OCI-LY1 (cell line): ENCODE results near the gene RUNX1.

Source experiments
- H2AFZ ChIP-seq: fragments of 200-600 bp; sonication (generic), shearing (Covaris generic); 2 replicates; pipeline ENCODE4 v1.6.0; 2014; ENCODE audit warnings: antibody characterized with exemption, mild to moderate bottlenecking, low read length
- H3F3A ChIP-seq: fragments of 200-600 bp; sonication (generic), shearing (Covaris generic); 2 replicates; pipeline ENCODE4 v1.6.0; 2014; ENCODE audit warnings: mild to moderate bottlenecking, antibody characterized with exemption, low read length, moderate library complexity; ENCODE audit not compliant: insufficient read depth
- H3K27ac ChIP-seq: fragments of 200-600 bp; sonication (generic); 2 replicates; pipeline ENCODE4 v1.5.1; 2014; ENCODE audit warnings: low read length, mixed run types, mild to moderate bottlenecking, low read depth; ENCODE audit not compliant: poor library complexity, severe bottlenecking
- H3K27me3 ChIP-seq: fragments of 200-600 bp; sonication (generic); 2 replicates; pipeline ENCODE4 v1.6.0; 2014; ENCODE audit warnings: antibody characterized with exemption, mild to moderate bottlenecking, low read length, moderate library complexity; ENCODE audit not compliant: insufficient read depth
- H3K36me3 ChIP-seq: fragments of 200-600 bp; sonication (generic); 2 replicates; pipeline ENCODE4 v1.6.1; 2014; ENCODE audit warnings: mild to moderate bottlenecking, antibody characterized with exemption, low read length, moderate library complexity, mixed read lengths; ENCODE audit not compliant: insufficient read depth
- H3K4me1 ChIP-seq: fragments of 200-600 bp; sonication (generic); 2 replicates; pipeline ENCODE4 v1.5.1; 2014; ENCODE audit warnings: mild to moderate bottlenecking, low read length, moderate library complexity; ENCODE audit not compliant: insufficient read depth, severe bottlenecking
- H3K4me2 ChIP-seq: fragments of 200-600 bp; sonication (generic), shearing (Covaris generic); 2 replicates; pipeline ENCODE4 v1.6.1; 2014; ENCODE audit warnings: low read length
- H3K4me3 ChIP-seq: fragments of 200-600 bp; sonication (generic); 2 replicates; pipeline ENCODE4 v1.5.1; 2014; ENCODE audit warnings: low read length, low read depth, mild to moderate bottlenecking, mixed read lengths; ENCODE audit not compliant: poor library complexity, severe bottlenecking
- H3K79me2 ChIP-seq: fragments of 200-600 bp; shearing (Covaris generic); 2 replicates; pipeline ENCODE4 v1.6.1; 2016; ENCODE audit warnings: mixed run types, low read length, mixed read lengths; ENCODE audit not compliant: insufficient read depth
- H3K9ac ChIP-seq: fragments of 200-600 bp; sonication (generic), shearing (Covaris generic); 2 replicates; pipeline ENCODE4 v1.6.1; 2014; ENCODE audit warnings: mild to moderate bottlenecking, low read length, mixed read lengths
- H3K9me2 ChIP-seq: fragments of 200-600 bp; sonication (generic), shearing (Covaris generic); 2 replicates; pipeline ENCODE4 v1.6.1; 2014; ENCODE audit warnings: low read depth, mild to moderate bottlenecking, low read length, mixed read lengths
- H3K9me3 ChIP-seq: fragments of 200-600 bp; shearing (Covaris generic); 2 replicates; pipeline ENCODE4 v1.6.1; 2014; ENCODE audit warnings: low read length, mixed read lengths
- H4K20me1 ChIP-seq: fragments of 200-600 bp; sonication (generic), shearing (Covaris generic); 2 replicates; pipeline ENCODE4 v1.6.0; 2016; ENCODE audit warnings: mild to moderate bottlenecking, low read length; ENCODE audit not compliant: insufficient read depth
- CTCF ChIP-seq: fragments of 200-600 bp; sonication (generic), shearing (Covaris generic); IDR thresholded peaks from 2 replicates; pipeline ENCODE4 v1.5.1; 2017; ENCODE audit warnings: mild to moderate bottlenecking, antibody characterized with exemption, low read length, moderate library complexity, mixed read lengths
- EZH2 ChIP-seq: fragments of 200-600 bp; sonication (generic), shearing (Covaris generic); IDR thresholded peaks from 2 replicates; pipeline ENCODE4 v1.8.0; 2017; ENCODE audit warnings: borderline replicate concordance, mixed run types, mild to moderate bottlenecking, antibody characterized with exemption, low read length, moderate library complexity, mixed read lengths

RUNX1 gene

DNA sequence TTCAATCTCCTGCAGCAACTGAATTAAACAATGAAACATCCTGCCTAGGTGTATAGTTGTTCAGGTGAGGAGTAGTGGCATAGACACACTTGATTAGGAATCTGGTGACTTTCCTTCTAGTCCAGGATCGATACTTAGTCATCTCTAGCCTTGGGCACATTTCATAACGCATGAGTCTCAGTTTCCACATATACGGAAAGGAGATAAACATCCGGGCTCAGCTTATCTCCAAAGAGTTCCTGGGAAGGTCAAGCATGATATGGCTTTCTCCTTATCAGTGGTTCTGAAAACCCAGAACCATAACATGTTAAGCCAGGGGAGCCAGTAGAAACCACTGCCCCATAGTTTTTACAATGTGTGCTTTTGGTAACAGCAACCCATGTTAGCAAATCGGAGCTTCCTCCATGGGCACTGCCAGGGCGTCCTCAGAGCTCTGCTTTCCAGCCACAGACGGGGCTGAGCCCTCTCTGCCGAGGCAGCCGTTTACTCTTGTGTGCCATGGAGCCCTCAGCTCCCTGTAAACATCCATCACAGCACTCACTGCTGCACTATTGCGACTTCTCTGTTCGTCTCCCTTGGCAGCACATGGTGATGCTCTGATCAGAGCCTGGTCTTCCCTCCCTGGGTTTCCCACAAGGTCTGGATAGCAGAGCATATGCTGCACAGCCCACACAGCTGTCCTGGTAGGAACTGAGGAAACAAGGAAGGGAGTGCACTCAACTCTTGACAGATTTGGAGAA is 34.6 kb downstream of the RUNX1 start:
- Histone ChIP-seq H3K4me3 (no peak overlapping the region), H3K9me3 (no peaks in the 10 kb centered on the region), H3K4me2 (no peak overlapping the region), H2AFZ (no peak overlapping the region), H3K9me2 (no peaks in the 10 kb centered on the region), H3K36me3 (peaks cover 39% of the 10 kb centered on the region; the same call in 1 of the 2 replicates), H3K79me2 (peaks cover 65% of the 10 kb centered on the region), H3K27me3 (no peaks in the 10 kb centered on the region), H4K20me1 (no peaks in the 10 kb centered on the region), H3K27ac (no peak overlapping the region), H3F3A (no peaks in the 10 kb centered on the region), H3K9ac (no peak overlapping the region), H3K4me1 (peaks cover 3% of the 10 kb centered on the region)
- TF ChIP-seq EZH2 (no peak), CTCF (no peak)

GRCh38 chr21:35011681-35012080 is 37.4 kb downstream of the RUNX1 start:
- no peak overlapping the region for H3K27ac ChIP-seq
- no peaks in the 10 kb centered on the region for H3K9me2 ChIP-seq
- no peaks in the 10 kb centered on the region for H3K27me3 ChIP-seq
- H3K4me3 ChIP-seq = no peak overlapping the region
- H3F3A ChIP-seq = no peaks in the 10 kb centered on the region
- H3K4me1 ChIP-seq = no peaks in the 10 kb centered on the region
- H3K4me2 ChIP-seq = no peak overlapping the region
- peaks cover 25% of the 10 kb centered on the region; the same call in 1 of the 2 replicates for H3K36me3 ChIP-seq
- H3K9ac ChIP-seq = no peak overlapping the region
- H3K9me3 ChIP-seq = no peaks in the 10 kb centered on the region
- H3K79me2 ChIP-seq = peaks cover 52% of the 10 kb centered on the region
- H4K20me1 ChIP-seq = no peaks in the 10 kb centered on the region
- H2AFZ ChIP-seq = no peak overlapping the region
- TF ChIP-seq CTCF (no peak), EZH2 (no peak)

GRCh38 chr21:35010447-35010846 is 38.7 kb downstream of the RUNX1 start:
- no peak overlapping the region for H3K9ac ChIP-seq

More at GRCh38 chr21:35010447-35010846, 38.7 kb downstream of the RUNX1 start:
- no peak overlapping the region for H3K4me3 ChIP-seq
- H3F3A ChIP-seq = no peaks in the 10 kb centered on the region
- H2AFZ ChIP-seq = no peak overlapping the region
- no peaks in the 10 kb centered on the region for H3K9me2 ChIP-seq
- H3K36me3 ChIP-seq = peaks cover 22% of the 10 kb centered on the region; the same call in 1 of the 2 replicates
- H3K4me1 ChIP-seq = no peaks in the 10 kb centered on the region
- H3K79me2 ChIP-seq = peaks cover 48% of the 10 kb centered on the region
- no peaks in the 10 kb centered on the region for H3K27me3 ChIP-seq
- no peaks in the 10 kb centered on the region for H3K9me3 ChIP-seq
- no peaks in the 10 kb centered on the region for H4K20me1 ChIP-seq
- H3K27ac ChIP-seq = no peak overlapping the region
- TF ChIP-seq EZH2 = no peak
- no peak for TF ChIP-seq CTCF
- H3K4me2 ChIP-seq = no peak overlapping the region
